AML-193 (cell line): ENCODE measurements around the gene PAMR1.

ENCODE experiments used
- DNase-seq, 2 experiments: peaks; one replicate each; lab custom pipeline; 2025; lab: John Stamatoyannopoulos, UW

PAMR1 gene

DNA sequence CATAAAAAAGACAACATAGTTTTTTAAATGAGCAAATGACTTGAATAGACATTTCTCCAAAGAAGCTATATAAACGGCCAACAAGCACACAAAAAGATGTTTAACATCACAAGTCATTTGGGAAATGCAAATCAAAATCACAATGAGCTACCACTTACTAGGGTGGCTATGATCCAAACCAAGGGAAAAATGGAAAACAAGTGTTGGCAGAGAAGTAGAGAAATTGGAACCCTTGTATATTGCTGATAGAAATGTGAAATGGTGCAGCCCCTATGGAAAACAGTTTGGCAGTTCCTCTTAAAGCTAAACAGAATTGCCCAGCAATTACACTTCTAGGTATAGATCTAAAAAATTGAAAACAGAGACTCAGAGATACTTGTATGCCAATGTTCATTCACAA, 29.0 kb downstream of the PAMR1 start:
- no peak for DNase-seq

DNA sequence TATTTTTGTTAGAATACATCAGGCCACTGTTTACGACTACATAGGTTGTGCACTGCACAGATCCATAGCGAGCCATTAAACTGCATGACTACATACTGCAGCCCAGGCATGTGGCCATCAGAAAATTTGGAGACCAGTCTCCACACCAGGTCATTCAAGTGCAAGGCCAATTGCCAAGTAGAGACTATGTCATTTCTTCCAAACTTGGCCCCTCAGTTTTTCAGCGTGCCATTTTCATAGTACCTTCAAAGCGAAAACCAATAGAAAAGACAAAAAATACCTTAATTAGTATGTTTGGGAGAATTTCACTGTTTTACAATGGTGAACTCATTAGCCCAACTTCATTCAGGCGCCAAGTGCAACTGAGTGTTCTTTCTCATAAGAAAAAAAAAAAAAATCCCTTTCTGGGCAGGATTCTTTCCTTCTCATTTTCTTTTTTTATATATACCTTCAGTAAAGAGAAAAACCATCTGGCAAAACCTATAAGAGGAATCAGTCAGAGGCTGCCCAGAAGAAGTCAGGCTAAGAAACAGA, 30.4 kb downstream of the PAMR1 start:
- DNase-seq = no peak

DNA sequence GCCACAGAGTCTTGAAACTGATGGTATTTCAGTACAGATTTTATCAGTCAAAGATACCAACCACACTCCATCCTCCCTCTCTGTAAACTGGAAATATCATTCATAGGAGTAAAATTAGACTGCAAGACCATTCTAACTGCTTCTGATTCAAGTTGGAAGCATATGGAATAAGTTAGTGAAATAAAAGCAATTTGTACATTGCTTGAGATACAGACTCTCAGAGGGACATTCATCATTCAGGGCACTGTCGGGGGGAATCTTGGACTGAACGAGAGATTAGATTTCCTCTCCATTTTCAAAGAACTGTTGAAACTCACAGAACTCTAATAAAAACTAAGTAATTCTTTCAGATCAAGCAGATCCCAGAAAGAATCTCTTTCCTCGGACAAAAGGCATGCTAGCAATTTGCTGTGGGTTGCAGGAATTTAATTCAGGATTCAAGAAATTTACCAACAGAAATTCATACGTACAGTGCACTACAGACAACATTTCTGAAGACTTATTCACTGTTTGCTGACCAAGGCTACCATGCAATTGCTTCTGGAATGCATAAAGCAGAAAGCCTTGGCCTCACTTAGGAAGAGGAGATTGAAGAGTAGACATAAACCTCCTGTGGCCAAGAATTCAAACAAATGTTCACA, 34.1 kb downstream of the PAMR1 start:
- no peak for DNase-seq

GRCh38 chr11:35488117-35488516, 37.3 kb downstream of the PAMR1 start:
- DNase-seq = no peak

- no peak for DNase-seq
These were observed 37.8 kb downstream of the PAMR1 start for GRCh38 chr11:35487532-35488078.

GRCh38 chr11:35486934-35487333, 38.5 kb downstream of the PAMR1 start:
- no peak for DNase-seq

DNA sequence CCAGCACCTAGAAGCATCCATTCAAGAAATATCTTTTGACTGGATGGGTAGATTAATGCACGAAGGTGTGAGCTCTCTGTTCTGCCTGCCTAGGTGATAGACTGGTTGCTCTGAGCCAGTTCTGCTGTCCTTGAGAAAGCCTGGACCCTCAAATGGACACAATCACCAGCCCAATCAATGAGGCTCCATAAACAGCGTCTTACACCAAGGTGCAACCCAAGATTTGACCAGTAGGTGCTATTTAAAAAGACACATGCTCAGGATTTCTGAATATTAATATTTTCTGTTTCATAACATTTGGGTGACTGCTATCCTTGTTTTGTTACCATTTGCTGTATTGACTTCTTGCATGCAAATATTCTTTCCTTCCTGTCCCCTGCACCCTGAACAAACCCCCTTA, 39.0 kb downstream of the PAMR1 start:
- DNase-seq = no peak

- peak; percentile 53 to 56 for DNase-seq
These were observed 39.6 kb downstream of the PAMR1 start for GRCh38 chr11:35485656-35486322.

- DNase-seq = no peak
These were observed 41.0 kb downstream of the PAMR1 start for GRCh38 chr11:35484435-35484834.

GRCh38 chr11:35483131-35483820, 42.1 kb downstream of the PAMR1 start:
- no peak for DNase-seq

DNA sequence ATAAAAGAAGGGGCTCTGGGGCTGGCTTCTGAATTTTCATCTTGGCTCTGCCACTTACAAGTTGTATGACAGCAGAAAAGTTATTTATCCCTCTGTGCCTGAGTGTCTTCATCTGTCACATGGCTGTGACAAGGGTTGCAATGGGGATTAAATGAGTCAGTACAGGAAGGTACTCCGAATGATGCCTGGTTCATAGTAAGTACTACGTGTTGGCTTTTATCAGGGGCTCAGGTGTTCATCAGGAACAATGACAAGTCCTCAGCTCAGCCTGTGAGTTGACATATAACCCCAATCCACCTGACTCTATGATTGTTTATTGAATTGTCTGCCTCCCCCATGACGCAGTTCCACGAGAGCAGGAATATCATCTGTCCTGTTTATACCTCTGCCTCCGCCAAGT, 45.7 kb downstream of the PAMR1 start:
- no peak for DNase-seq

- DNase-seq = no peak
These were observed 46.8 kb downstream of the PAMR1 start for GRCh38 chr11:35478471-35479091.

GRCh38 chr11:35477901-35478300, 47.5 kb downstream of the PAMR1 start:
- DNase-seq = no peak

- DNase-seq = no peak
These were observed 50.7 kb downstream of the PAMR1 start for GRCh38 chr11:35474688-35475087.

- no peak for DNase-seq
These were observed 51.5 kb downstream of the PAMR1 start for GRCh38 chr11:35473795-35474374.

GRCh38 chr11:35470616-35471015, 54.8 kb downstream of the PAMR1 start:
- no peak for DNase-seq

GRCh38 chr11:35466058-35466457, 59.4 kb downstream of the PAMR1 start:
- no peak for DNase-seq

- DNase-seq = no peak
These were observed 61.1 kb downstream of the PAMR1 start for GRCh38 chr11:35464308-35464707.

- DNase-seq = no peak
These were observed 62.1 kb downstream of the PAMR1 start for GRCh38 chr11:35463331-35463751.

- DNase-seq = no peak
These were observed 63.4 kb downstream of the PAMR1 start for GRCh38 chr11:35461917-35462538.

DNA sequence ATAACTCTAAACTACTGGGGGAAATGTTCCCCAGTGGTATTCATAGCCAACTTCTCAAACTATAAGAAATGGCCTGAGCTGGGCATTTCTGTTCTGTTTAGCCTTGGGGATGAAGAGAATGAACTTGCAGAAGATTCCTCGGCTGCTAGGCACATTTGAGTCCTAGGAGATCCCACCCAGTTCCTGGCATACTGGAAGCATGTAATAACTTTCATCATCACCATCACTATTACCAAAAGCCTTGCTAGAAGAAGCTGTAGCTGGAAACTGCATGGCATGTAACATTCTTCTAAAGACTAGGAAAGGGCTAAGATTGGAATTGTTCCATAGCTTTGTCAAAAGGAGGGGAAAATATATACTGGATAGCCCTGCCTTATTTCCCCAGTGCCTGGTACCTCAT, 65.9 kb downstream of the PAMR1 start:
- no peak for DNase-seq
